H1 (cell line): Measurements from ENCODE around the gene MAGI2. TPM values are rescaled to one million over a fixed set of nuclear protein-coding genes. Genes with fewer than 3 reads are reported as not detected.

Experiments
- CTCF ChIA-PET: fragments of 300-600 bp; sonication (Branson Sonifier 250); formaldehyde crosslinking; loops from one replicate; lab custom pipeline; 2021; ENCODE audit not compliant: partially characterized antibody; lab: Charles Lee
- POLR2A ChIA-PET: fragments of 300-600 bp; sonication (Branson Sonifier 250); formaldehyde crosslinking; loops from one replicate; lab custom pipeline; 2021; ENCODE audit warnings: inconsistent platforms; ENCODE audit not compliant: partially characterized antibody; lab: Charles Lee
- DNase-seq, 2 experiments: peaks; one replicate each; pipeline versions ENCODE4 v3.0.0 to v3.0.0-alpha.2; 2010 to 2022; ENCODE audit warnings: low spot score in 2 of 2, low read depth in 1 of 2, mixed read lengths in 1 of 2
- FAIRE-seq: peaks from 2 replicates; lab custom pipeline; 2011; peaks lifted over from hg19 to GRCh38; lab: Jason Lieb, UNC
- H2AFZ ChIP-seq: 2 replicates; pipeline ENCODE4 v1.8.1; 2012; ENCODE audit warnings: low read length, inconsistent platforms
- H2AK5ac ChIP-seq: 2 replicates; pipeline ENCODE4 v1.6.1; 2013; ENCODE audit warnings: low read depth, low read length
- H2BK120ac ChIP-seq: replicated peaks from 2 replicates; pipeline ENCODE3; 2013; ENCODE audit warnings: low read depth, low read length, inconsistent platforms
- H2BK12ac ChIP-seq: 2 replicates; pipeline ENCODE4 v1.6.1; 2013; ENCODE audit warnings: low read depth, low read length
- H2BK15ac ChIP-seq: 2 replicates; pipeline ENCODE4 v1.6.1; 2013; ENCODE audit warnings: low read length
- H2BK20ac ChIP-seq: 2 replicates; pipeline ENCODE4 v1.6.1; 2013; ENCODE audit warnings: low read length
- H2BK5ac ChIP-seq: 2 replicates; pipeline ENCODE4 v1.6.1; 2013; ENCODE audit warnings: low read depth, low read length
- H3K14ac ChIP-seq: 2 replicates; pipeline ENCODE4 v1.6.1; 2013; ENCODE audit warnings: inconsistent platforms; ENCODE audit not compliant: insufficient read length
- H3K18ac ChIP-seq: 2 replicates; pipeline ENCODE4 v1.6.1; 2013; ENCODE audit warnings: low read length; ENCODE audit errors: extremely low read depth
- H3K23ac ChIP-seq: 2 replicates; pipeline ENCODE4 v1.6.1; 2013; ENCODE audit warnings: inconsistent platforms; ENCODE audit not compliant: insufficient read length
- H3K23me2 ChIP-seq: 2 replicates; pipeline ENCODE4 v1.6.1; 2013; ENCODE audit warnings: low read depth, low read length
- H3K27ac ChIP-seq: 2 replicates; pipeline ENCODE4 v1.6.1; 2011; ENCODE audit warnings: low read depth, low read length, inconsistent platforms
- H3K27me3 ChIP-seq, 4 experiments: replicated peaks in 1 of 4; 1 replicate in 1 of 4; 2 replicates in 3 of 4; pipeline versions ENCODE4 v1.6.1 to v1.8.1; 2011 to 2013; ENCODE audit warnings: low read length in 3 of 4, mild to moderate bottlenecking in 3 of 4, inconsistent platforms in 2 of 4, mixed read lengths in 2 of 4, moderate library complexity in 1 of 4; ENCODE audit not compliant: control insufficient read depth in 3 of 4, insufficient read depth in 3 of 4; ENCODE audit errors: extremely low read depth in 1 of 4
- H3K36me3 ChIP-seq, 4 experiments: 2 replicates each; pipeline versions ENCODE4 v1.6.1 to v1.8.1; 2011 to 2013; ENCODE audit warnings: mild to moderate bottlenecking in 4 of 4, low read length in 3 of 4, moderate library complexity in 2 of 4, control low read depth in 1 of 4, inconsistent platforms in 1 of 4; ENCODE audit not compliant: insufficient read depth in 4 of 4, control insufficient read depth in 2 of 4
- H3K4ac ChIP-seq: replicated peaks from 2 replicates; pipeline ENCODE3; 2013; ENCODE audit warnings: low read length, low read depth, mixed read lengths, inconsistent platforms; ENCODE audit not compliant: insufficient read length
- H3K4me1 ChIP-seq, 4 experiments: replicated peaks in 1 of 4; 1 replicate in 1 of 4; 2 replicates in 3 of 4; pipeline versions ENCODE4 v1.6.1 to v1.8.1; 2011 to 2013; ENCODE audit warnings: low read length in 3 of 4, inconsistent platforms in 2 of 4, mixed read lengths in 1 of 4; ENCODE audit not compliant: insufficient read depth in 4 of 4, control insufficient read depth in 3 of 4
- H3K4me2 ChIP-seq, 2 experiments: 2 replicates each; pipeline versions ENCODE4 v1.6.1 to v1.8.1; 2011 to 2013; ENCODE audit warnings: low read depth in 2 of 2, low read length in 2 of 2, control low read depth in 1 of 2, inconsistent platforms in 1 of 2, mild to moderate bottlenecking in 1 of 2; ENCODE audit not compliant: insufficient read depth in 1 of 2
- H3K4me3 ChIP-seq, 4 experiments: fragments of 200-600, 300-600 bp in 1 of 4; sonication (generic), shearing (Covaris generic), sonication (Bioruptor Twin) in 1 of 4; 2 replicates each; pipeline versions ENCODE4 v1.5.1 to v1.8.1; 2011 to 2016; ENCODE audit warnings: low read length in 4 of 4, low read depth in 3 of 4, control low read depth in 2 of 4, inconsistent platforms in 2 of 4, mild to moderate bottlenecking in 2 of 4, mixed read lengths in 1 of 4, moderate library complexity in 1 of 4; ENCODE audit not compliant: insufficient read depth in 2 of 4; ENCODE audit errors: extremely low read depth in 1 of 4
- H3K56ac ChIP-seq: replicated peaks from 2 replicates; pipeline ENCODE3; 2013; ENCODE audit warnings: low read depth, mild to moderate bottlenecking, mixed read lengths, low read length, inconsistent platforms; ENCODE audit not compliant: insufficient read length
- H3K79me1 ChIP-seq: 2 replicates; pipeline ENCODE4 v1.6.1; 2013; ENCODE audit warnings: low read depth, low read length, control low read depth
- H3K79me2 ChIP-seq, 2 experiments: 2 replicates each; pipeline versions ENCODE4 v1.6.1 to v1.8.1; 2012 to 2013; ENCODE audit warnings: low read length in 2 of 2, mild to moderate bottlenecking in 2 of 2, inconsistent platforms in 1 of 2; ENCODE audit not compliant: insufficient read depth in 2 of 2, control insufficient read depth in 1 of 2
- H3K9ac ChIP-seq, 4 experiments: replicated peaks in 1 of 4; 1 replicate in 1 of 4; 2 replicates in 3 of 4; pipeline versions ENCODE4 v1.6.1 to v1.8.1; 2011 to 2013; ENCODE audit warnings: low read depth in 3 of 4, low read length in 3 of 4, control low read depth in 2 of 4, mild to moderate bottlenecking in 2 of 4, moderate library complexity in 2 of 4, inconsistent platforms in 1 of 4; ENCODE audit errors: extremely low read depth in 1 of 4
- H3K9me3 ChIP-seq, 2 experiments: 2 replicates each; pipeline versions ENCODE4 v1.6.1 to v1.8.1; 2012 to 2013; ENCODE audit warnings: mild to moderate bottlenecking in 2 of 2, moderate library complexity in 2 of 2, control low read depth in 1 of 2, inconsistent platforms in 1 of 2, low read depth in 1 of 2, low read length in 1 of 2, mixed read lengths in 1 of 2; ENCODE audit not compliant: insufficient read depth in 2 of 2
- H4K20me1 ChIP-seq, 2 experiments: replicated peaks in 1 of 2; 2 replicates each; pipeline versions ENCODE3 to v1.8.1; 2011 to 2013; ENCODE audit warnings: inconsistent platforms in 2 of 2, low read length in 2 of 2, mild to moderate bottlenecking in 1 of 2; ENCODE audit not compliant: insufficient read depth in 2 of 2, control insufficient read depth in 1 of 2
- H4K5ac ChIP-seq: 2 replicates; pipeline ENCODE4 v1.6.1; 2013; ENCODE audit warnings: low read length, low read depth, mixed read lengths, inconsistent platforms; ENCODE audit not compliant: insufficient read length
- H4K8ac ChIP-seq: 2 replicates; pipeline ENCODE4 v1.8.0; 2013; ENCODE audit warnings: mild to moderate bottlenecking, moderate library complexity, low read length, inconsistent platforms; ENCODE audit not compliant: insufficient read depth; ENCODE audit errors: extremely low read depth
- H4K91ac ChIP-seq: replicated peaks from 2 replicates; pipeline ENCODE3; 2013; ENCODE audit warnings: low read length, mixed read lengths, inconsistent platforms; ENCODE audit not compliant: insufficient read length
- CEBPB ChIP-seq: IDR thresholded peaks from 2 replicates; pipeline ENCODE4 v1.6.1; 2012; ENCODE audit warnings: low read depth, low read length
- CHD1 ChIP-seq: IDR thresholded peaks from 2 replicates; pipeline ENCODE4 v1.6.1; 2012; ENCODE audit warnings: low read depth, low read length, improper control_type of control experiment
- CTBP2 ChIP-seq: IDR thresholded peaks from 2 replicates; pipeline ENCODE4 v1.7.0; 2011; ENCODE audit warnings: borderline replicate concordance, mild to moderate bottlenecking, moderate library complexity, mixed read lengths, low read length; ENCODE audit not compliant: insufficient read depth, insufficient read length
- FOSL1 ChIP-seq: IDR thresholded peaks from 2 replicates; pipeline ENCODE4 v1.6.1; 2011; ENCODE audit warnings: mild to moderate bottlenecking, low read depth, low read length, moderate library complexity; ENCODE audit not compliant: insufficient read depth
- GABPA ChIP-seq: IDR thresholded peaks from 2 replicates; pipeline ENCODE4 v1.6.1; 2011; ENCODE audit warnings: mild to moderate bottlenecking, low read length, moderate library complexity, borderline replicate concordance; ENCODE audit not compliant: insufficient read depth
- NANOG ChIP-seq: IDR thresholded peaks from 2 replicates; pipeline ENCODE4 v1.6.1; 2011; ENCODE audit warnings: low read length, low read depth, mild to moderate bottlenecking, inconsistent platforms; ENCODE audit not compliant: insufficient read depth, poor library complexity, severe bottlenecking
- RAD21 ChIP-seq, 2 experiments: IDR thresholded peaks in 1 of 2; conservative IDR thresholded peaks in 1 of 2; 2 replicates each; pipeline ENCODE4 v1.6.1; 2011; ENCODE audit warnings: low read depth in 2 of 2, low read length in 2 of 2, improper control_type of control experiment in 1 of 2, inconsistent platforms in 1 of 2, mild to moderate bottlenecking in 1 of 2, moderate library complexity in 1 of 2
- RXRA ChIP-seq: IDR thresholded peaks from 2 replicates; pipeline ENCODE4 v1.6.1; 2011; ENCODE audit warnings: low read depth, mild to moderate bottlenecking, low read length, moderate library complexity; ENCODE audit not compliant: insufficient read depth
- SP2 ChIP-seq: IDR thresholded peaks from 2 replicates; pipeline ENCODE4 v1.6.1; 2012; ENCODE audit warnings: mild to moderate bottlenecking, low read length, inconsistent platforms
- SP4 ChIP-seq: IDR thresholded peaks from 2 replicates; pipeline ENCODE4 v1.6.1; 2012; ENCODE audit warnings: low read length, inconsistent platforms
- SRF ChIP-seq: IDR thresholded peaks from 2 replicates; pipeline ENCODE4 v1.6.1; 2011; ENCODE audit warnings: mild to moderate bottlenecking, low read depth, low read length, moderate library complexity
- TAF7 ChIP-seq: optimal IDR thresholded peaks from 2 replicates; pipeline ENCODE3; 2011; ENCODE audit warnings: low read depth, mild to moderate bottlenecking, inconsistent platforms, low read length, moderate library complexity, borderline replicate concordance
- WGBS, 2 experiments: shearing (Covaris generic) in 1 of 2; methylation state at CpG; one replicate each; pipeline versions ENCODE4 v1.1.6 to v1.1.7; 2013 to 2015; ENCODE audit warnings: low lambda C conversion rate in 2 of 2, mixed read lengths in 2 of 2, inconsistent platforms in 1 of 2, low coverage in 1 of 2, missing lambda C conversion rate in 1 of 2; ENCODE audit not compliant: insufficient replicate concordance in 2 of 2, insufficient coverage in 1 of 2, insufficient read length in 1 of 2; ENCODE audit errors: extremely low coverage in 1 of 2, missing lambda C conversion rate in 1 of 2; 5-methylcytosine and 5-hydroxymethylcytosine counted together
- polyA plus RNA-seq, 7 experiments: library from polyadenylated mRNA; depleted of rRNA in 3 of 7; stranded (reverse) in 5 of 7; unstranded in 2 of 7; fragments of >200 nt in 5 of 7; fragments of 200-250 nt in 2 of 7; gene quantifications; 1 replicate in 5 of 7; 2 replicates in 1 of 7; 4 replicates in 1 of 7; pipeline versions ENCODE4 v1.2.1 to v1.2.3, GENCODE V29; 2011 to 2013; ENCODE audit warnings: missing spikeins in 2 of 7, mixed read lengths in 2 of 7
- total RNA-seq: library from RNA; stranded (reverse); fragmentation: NEBNext Ultra II Directional; extraction: Animal tissue kit (Norgen Biotek cat#: 25700); gene quantifications from 2 replicates; pipeline ENCODE4 v1.2.1, GENCODE V29; 2021

The MAGI2 gene
- total and polyA plus RNA-seq, 2 of the 8 experiments (the other 6 are each of a cell fraction or from before 2014, with no cell fraction given), result 6.0 to 27.3 TPM

DNA sequence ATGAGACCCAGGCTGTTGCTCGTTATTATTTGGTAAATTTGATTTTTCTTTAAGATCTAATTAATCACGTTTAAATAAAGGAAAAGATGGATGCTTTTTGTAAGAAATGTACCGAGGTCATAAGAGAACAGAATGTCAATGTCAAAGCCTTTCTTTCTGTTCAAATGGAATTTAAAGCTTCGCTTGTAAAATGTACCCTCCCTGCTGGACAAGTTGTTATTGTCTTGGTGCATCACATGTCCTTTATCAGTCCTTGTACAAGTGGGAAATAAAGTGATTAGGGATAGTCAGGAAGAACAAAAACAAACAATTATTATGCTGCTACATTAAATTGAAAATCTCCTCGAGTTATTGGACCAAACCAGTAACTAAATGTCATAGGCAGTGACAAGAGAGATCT lies 1291.7 kb downstream of the MAGI2 start:
- H2AFZ ChIP-seq, result no peak overlapping the region
- ChIA-PET POLR2A (no interaction called here), CTCF (interaction anchor here (1.3 to 1.6 kb wide), 2 partner anchors 27 to 36 kb away, joined by 3 to 5 read pairs; no protein-coding TSS in a partner anchor)
- peaks cover 9 to 20% (median 16%) of the 10 kb centered on the region in 4 experiments for H3K4me1 ChIP-seq
- H3K4me2 ChIP-seq, result no peak overlapping the region
- H2BK12ac ChIP-seq, result no peak overlapping the region
- H3K56ac ChIP-seq, result no peak overlapping the region
- H2BK5ac ChIP-seq, result no peak overlapping the region
- H3K79me2 ChIP-seq, result no peaks in the 10 kb centered on the region
- no peak overlapping the region for H4K8ac ChIP-seq
- no peak overlapping the region for H3K9ac ChIP-seq
- no peak overlapping the region for H2BK20ac ChIP-seq
- no peak overlapping the region for H2BK120ac ChIP-seq
- no peak overlapping the region for H4K91ac ChIP-seq
- H3K23ac ChIP-seq, result no peak overlapping the region
- H2BK15ac ChIP-seq, result no peak overlapping the region
- no peak overlapping the region for H3K4me3 ChIP-seq
- H4K5ac ChIP-seq, result no peak overlapping the region
- no peak overlapping the region for H3K27ac ChIP-seq
- H3K79me1 ChIP-seq, result 0 out of 2 replicates have a peak, but pooled peaks cover 2% of the 10 kb centered on the region
- no peak overlapping the region for H2AK5ac ChIP-seq
- no peaks in the 10 kb centered on the region for H3K9me3 ChIP-seq
- H3K27me3 ChIP-seq, result no peaks in the 10 kb centered on the region
- DNase-seq (no peak), FAIRE-seq (no peak)
- TF ChIP-seq CHD1 (no peak), SP2 (no peak), FOSL1 (no peak), RAD21 (IDR thresholded peaks at IDR 0.05 in 1 of 2, conservative IDR thresholded peaks at IDR 0.05 in 1 of 2; ENCODE audit: low read depth in 2 of 2, low read length in 2 of 2) (no peak), NANOG (no peak), GABPA (no peak), TAF7 (no peak), SP4 (no peak), RXRA (no peak), CTBP2 (no peak), CEBPB (no peak), SRF (no peak)
- 84% methylated on average over 5 of the region's 5 CpGs; no CpG with 5 or more reads in 1 of the 2 experiments for WGBS, 2 experiments
- H3K23me2 ChIP-seq, result no peaks in the 10 kb centered on the region
- no peak overlapping the region for H3K14ac ChIP-seq
- no peak overlapping the region for H3K4ac ChIP-seq
- H3K18ac ChIP-seq, result no peak overlapping the region
- peaks cover 0 to 8% (median 2%) of the 10 kb centered on the region in 4 experiments; a peak in 3 of 8 replicates for H3K36me3 ChIP-seq
- no peaks in the 10 kb centered on the region for H4K20me1 ChIP-seq
